Measurements from ENCODE around the gene NEUROG3. TPM values are rescaled to one million over a fixed set of nuclear protein-coding genes. Genes with fewer than 3 reads are reported as not detected.

NEUROG3 gene
- total RNA-seq, 6 experiments from 2014 or later: not detected

- no peaks in the 10 kb centered on the region for H3K36me3 Mint-ChIP-seq (ENCODE audit: low read depth)
- no peaks in the 10 kb centered on the region for H3K9me3 Mint-ChIP-seq
- H3K4me3 Mint-ChIP-seq: no peak overlapping the region
- H3K27me3 Mint-ChIP-seq (ENCODE audit: insufficient read depth): peaks cover 39% of the 10 kb centered on the region
- TF ChIP-seq CTCF (IDR thresholded peaks at IDR 0.05): no peak
- no peak for DNase-seq
- H3K27ac Mint-ChIP-seq: no peak overlapping the region
- no peaks in the 10 kb centered on the region for H3K4me1 Mint-ChIP-seq (ENCODE audit: low read depth)
These were observed 45.3 kb downstream of the NEUROG3 start for GRCh38 chr10:69527961-69528360.

Other genes with a start within 250 kb of the NEUROG3 start
- not detected for gene TACR2, start 156.5 kb downstream of the NEUROG3 start, total RNA-seq (2021; fragmentation: NEBNext Ultra II Directional; extraction: Animal tissue kit (Norgen Biotek cat#: 25700))
- 1 to 10 TPM; 1.8 to 4.0 (median 2.1) TPM for gene TSPAN15, start 122.0 kb downstream of the NEUROG3 start, total RNA-seq (2021; fragmentation: NEBNext Ultra II Directional; extraction: Animal tissue kit (Norgen Biotek cat#: 25700))
- gene FAM241B, start 56.8 kb upstream of the NEUROG3 start, total RNA-seq (2021; fragmentation: NEBNext Ultra II Directional; extraction: Animal tissue kit (Norgen Biotek cat#: 25700)): under 1 TPM in 4 of 6 experiments, not detected in 2; 0.20 to 0.43 (median 0.30) TPM
- gene COL13A1, start 228.5 kb upstream of the NEUROG3 start, total RNA-seq (2021; fragmentation: NEBNext Ultra II Directional; extraction: Animal tissue kit (Norgen Biotek cat#: 25700)): 10 to 100 TPM; 33.5 to 46.6 (median 38.1) TPM